Astrocyte (in vitro differentiated cells and primary cell): Measurements from ENCODE around the gene EPB42. TPM values are rescaled to one million over a fixed set of nuclear protein-coding genes. Genes with fewer than 3 reads are reported as not detected.

Experiments
- DNase-seq: peaks from one replicate; pipeline ENCODE4 v3.0.0-alpha.2; 2010; ENCODE audit warnings: low read depth
- FAIRE-seq: peaks from 2 replicates; lab custom pipeline; 2011; peaks lifted over from hg19 to GRCh38; lab: Jason Lieb, UNC
- H2AFZ ChIP-seq: 2 replicates; pipeline ENCODE4 v1.6.0; 2012; ENCODE audit warnings: low read depth, low read length, inconsistent platforms
- H3K27ac ChIP-seq: 2 replicates; pipeline ENCODE4 v1.5.1; 2011; ENCODE audit warnings: low read depth, low read length, inconsistent platforms
- H3K27me3 ChIP-seq: 2 replicates; pipeline ENCODE4 v1.6.0; 2011; ENCODE audit warnings: low read length, inconsistent platforms; ENCODE audit not compliant: insufficient read depth
- H3K36me3 ChIP-seq: 2 replicates; pipeline ENCODE4 v1.5.1; 2011; ENCODE audit warnings: low read length, inconsistent platforms; ENCODE audit not compliant: insufficient read depth
- H3K4me1 ChIP-seq: 2 replicates; pipeline ENCODE4 v1.5.1; 2011; ENCODE audit warnings: low read length, inconsistent platforms; ENCODE audit not compliant: insufficient read depth
- H3K4me2 ChIP-seq: 2 replicates; pipeline ENCODE4 v1.6.0; 2012; ENCODE audit warnings: low read length, inconsistent platforms
- H3K4me3 ChIP-seq: 2 replicates; pipeline ENCODE4 v1.5.1; 2011; ENCODE audit warnings: low read depth, mild to moderate bottlenecking, low read length, inconsistent platforms; ENCODE audit not compliant: insufficient read depth
- H3K79me2 ChIP-seq: 2 replicates; pipeline ENCODE4 v1.6.0; 2012; ENCODE audit warnings: mild to moderate bottlenecking, low read length, inconsistent platforms; ENCODE audit not compliant: insufficient read depth
- H3K9ac ChIP-seq: 2 replicates; pipeline ENCODE4 v1.6.0; 2012; ENCODE audit warnings: mild to moderate bottlenecking, low read length, inconsistent platforms
- H3K9me3 ChIP-seq: 2 replicates; pipeline ENCODE4 v1.5.1; 2012; ENCODE audit warnings: low read depth, mild to moderate bottlenecking, low read length, inconsistent platforms; ENCODE audit not compliant: insufficient read depth
- H4K20me1 ChIP-seq: 2 replicates; pipeline ENCODE4 v1.6.0; 2012; ENCODE audit warnings: low read length, inconsistent platforms; ENCODE audit not compliant: insufficient read depth
- H3K27ac Mint-ChIP-seq: one replicate; pipeline ENCODE4 v1.8.0; 2021; ENCODE audit warnings: mild to moderate bottlenecking, mixed read lengths; ENCODE audit not compliant: unreplicated experiment
- H3K27me3 Mint-ChIP-seq: one replicate; pipeline ENCODE4 v1.8.0; 2021; ENCODE audit warnings: low read depth, mixed read lengths; ENCODE audit not compliant: unreplicated experiment
- H3K36me3 Mint-ChIP-seq: one replicate; pipeline ENCODE4 v1.8.0; 2021; ENCODE audit warnings: low read depth, mixed read lengths; ENCODE audit not compliant: unreplicated experiment
- H3K4me1 Mint-ChIP-seq: one replicate; pipeline ENCODE4 v1.8.0; 2021; ENCODE audit warnings: low read depth, mixed read lengths; ENCODE audit not compliant: unreplicated experiment
- H3K4me3 Mint-ChIP-seq: one replicate; pipeline ENCODE4 v1.8.0; 2021; ENCODE audit warnings: mild to moderate bottlenecking, moderate library complexity, mixed read lengths; ENCODE audit not compliant: unreplicated experiment
- H3K9me3 Mint-ChIP-seq: one replicate; pipeline ENCODE4 v1.8.0; 2021; ENCODE audit warnings: mild to moderate bottlenecking, mixed read lengths; ENCODE audit not compliant: unreplicated experiment
- CTCF ChIP-seq: IDR thresholded peaks from 2 replicates; pipeline ENCODE4 v1.5.1; 2011; ENCODE audit warnings: low read depth, mild to moderate bottlenecking, inconsistent platforms, low read length, moderate library complexity; ENCODE audit not compliant: insufficient read depth
- EZH2 ChIP-seq: IDR thresholded peaks from 2 replicates; pipeline ENCODE4 v1.6.1; 2012; ENCODE audit warnings: mild to moderate bottlenecking, low read length, inconsistent platforms; ENCODE audit not compliant: insufficient read depth
- total RNA-seq: library from RNA; stranded (reverse); gene quantifications from 2 replicates; pipeline ENCODE4 v1.2.1, GENCODE V29; 2021

EPB42 gene
- total RNA-seq, 1 donor from 2014 or later: not detected

- peaks cover 5% of the 10 kb centered on the region for H3K36me3 Mint-ChIP-seq
- H3K27ac Mint-ChIP-seq: no peak overlapping the region
- DNase-seq (no peak), FAIRE-seq (no peak)
- Histone ChIP-seq H3K79me2 (no peaks in the 10 kb centered on the region), H3K9ac (no peak overlapping the region), H2AFZ (no peak overlapping the region), H3K4me2 (no peak overlapping the region), H3K27me3 (peaks cover 29% of the 10 kb centered on the region), H3K27ac (no peak overlapping the region), H3K4me1 (no peaks in the 10 kb centered on the region), H3K36me3 (no peaks in the 10 kb centered on the region), H3K9me3 (no peaks in the 10 kb centered on the region), H4K20me1 (no peaks in the 10 kb centered on the region), H3K4me3 (no peak overlapping the region)
- TF ChIP-seq EZH2 (no peak), CTCF (no peak)
- no peak overlapping the region for H3K4me3 Mint-ChIP-seq
- peaks cover 79% of the 10 kb centered on the region for H3K27me3 Mint-ChIP-seq
- H3K9me3 Mint-ChIP-seq: peaks cover 2% of the 10 kb centered on the region
- H3K4me1 Mint-ChIP-seq: peaks cover 1% of the 10 kb centered on the region
Observed at GRCh38 chr15:43207024-43207423, 13.8 kb downstream of the EPB42 start.

DNA sequence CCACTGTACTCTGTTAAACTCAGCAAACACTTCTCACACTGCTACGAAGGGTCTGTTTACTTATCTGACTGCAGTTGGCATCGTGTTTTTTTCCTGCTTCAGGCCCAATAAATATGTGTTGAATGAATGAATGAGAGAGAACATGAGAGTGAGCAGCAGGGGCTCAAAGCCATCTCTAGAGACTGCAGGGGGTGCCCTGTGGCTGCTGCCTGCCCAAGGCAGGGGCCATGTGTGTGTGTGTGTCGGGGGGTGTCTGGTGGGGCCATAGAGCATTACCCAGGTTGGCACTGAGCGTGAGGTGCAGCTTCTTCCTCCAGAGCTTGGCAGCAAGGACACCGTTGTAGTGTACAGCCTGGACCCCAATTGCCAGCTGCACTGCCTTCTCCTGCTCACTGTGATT lies 14.8 kb downstream of the EPB42 start:
- Mint-ChIP-seq H3K4me3 (no peak overlapping the region), H3K27ac (no peak overlapping the region), H3K27me3 (peaks cover 80% of the 10 kb centered on the region), H3K4me1 (peaks cover 1% of the 10 kb centered on the region), H3K36me3 (peaks cover 5% of the 10 kb centered on the region), H3K9me3 (peaks cover 2% of the 10 kb centered on the region)
- Histone ChIP-seq H3K27ac (no peak overlapping the region), H4K20me1 (no peaks in the 10 kb centered on the region), H3K4me3 (no peak overlapping the region), H2AFZ (no peak overlapping the region), H3K4me1 (no peaks in the 10 kb centered on the region), H3K9me3 (no peaks in the 10 kb centered on the region), H3K9ac (no peak overlapping the region), H3K27me3 (peaks cover 29% of the 10 kb centered on the region), H3K79me2 (no peaks in the 10 kb centered on the region), H3K4me2 (no peak overlapping the region), H3K36me3 (no peaks in the 10 kb centered on the region)
- no peak for TF ChIP-seq CTCF
- no peak for TF ChIP-seq EZH2
- DNase-seq: no peak
- no peak for FAIRE-seq

- H3K4me3 ChIP-seq: no peak overlapping the region
- Mint-ChIP-seq H3K27me3 (peaks cover 62% of the 10 kb centered on the region), H3K4me1 (peaks cover 1% of the 10 kb centered on the region), H3K36me3 (peaks cover 7% of the 10 kb centered on the region), H3K4me3 (no peak overlapping the region), H3K9me3 (peaks cover 5% of the 10 kb centered on the region), H3K27ac (no peak overlapping the region)
- H3K4me2 ChIP-seq: no peak overlapping the region
- no peaks in the 10 kb centered on the region for H3K9me3 ChIP-seq
- peaks cover 23% of the 10 kb centered on the region for H3K27me3 ChIP-seq
- no peaks in the 10 kb centered on the region for H4K20me1 ChIP-seq
- H2AFZ ChIP-seq: no peak overlapping the region
- FAIRE-seq (no peak), DNase-seq (peak; percentile 49)
- H3K27ac ChIP-seq: no peak overlapping the region
- H3K9ac ChIP-seq: no peak overlapping the region
- no peaks in the 10 kb centered on the region for H3K4me1 ChIP-seq
- no peaks in the 10 kb centered on the region for H3K36me3 ChIP-seq
- no peaks in the 10 kb centered on the region for H3K79me2 ChIP-seq
- TF ChIP-seq CTCF: peak; percentile 52
- no peak for TF ChIP-seq EZH2
Observed at GRCh38 chr15:43204016-43204901, 16.6 kb downstream of the EPB42 start.
